HFF-Myc (cell line): ENCODE results near the gene NOS1.
"Not testable (repeated sequence)": the region's sequence is repeated elsewhere in the genome, so short reads cannot be mapped to it uniquely, and the experiment has no call there.

Source experiments
- DNase-seq: peaks from one replicate; pipeline ENCODE4 v3.0.0-alpha.2; 2011; ENCODE audit warnings: low read depth; ENCODE audit errors: extremely low read depth
- H3K4me3 ChIP-seq: replicated peaks from 2 replicates; pipeline ENCODE4 v1.5.1; 2011; ENCODE audit warnings: low read depth, mild to moderate bottlenecking, control low read depth, low read length
- TF ChIP-seq, protein P1 (sequence below): IDR thresholded peaks from 2 replicates; pipeline ENCODE4 v1.5.1; 2012; ENCODE audit warnings: mild to moderate bottlenecking, low read depth, low read length, control low read depth; ENCODE audit errors: missing control alignments

NOS1 gene

GRCh38 chr12:117402363-117402762 is 40.9 kb upstream of the NOS1 start:
- no peak for DNase-seq
- TF ChIP-seq, protein P1, sequence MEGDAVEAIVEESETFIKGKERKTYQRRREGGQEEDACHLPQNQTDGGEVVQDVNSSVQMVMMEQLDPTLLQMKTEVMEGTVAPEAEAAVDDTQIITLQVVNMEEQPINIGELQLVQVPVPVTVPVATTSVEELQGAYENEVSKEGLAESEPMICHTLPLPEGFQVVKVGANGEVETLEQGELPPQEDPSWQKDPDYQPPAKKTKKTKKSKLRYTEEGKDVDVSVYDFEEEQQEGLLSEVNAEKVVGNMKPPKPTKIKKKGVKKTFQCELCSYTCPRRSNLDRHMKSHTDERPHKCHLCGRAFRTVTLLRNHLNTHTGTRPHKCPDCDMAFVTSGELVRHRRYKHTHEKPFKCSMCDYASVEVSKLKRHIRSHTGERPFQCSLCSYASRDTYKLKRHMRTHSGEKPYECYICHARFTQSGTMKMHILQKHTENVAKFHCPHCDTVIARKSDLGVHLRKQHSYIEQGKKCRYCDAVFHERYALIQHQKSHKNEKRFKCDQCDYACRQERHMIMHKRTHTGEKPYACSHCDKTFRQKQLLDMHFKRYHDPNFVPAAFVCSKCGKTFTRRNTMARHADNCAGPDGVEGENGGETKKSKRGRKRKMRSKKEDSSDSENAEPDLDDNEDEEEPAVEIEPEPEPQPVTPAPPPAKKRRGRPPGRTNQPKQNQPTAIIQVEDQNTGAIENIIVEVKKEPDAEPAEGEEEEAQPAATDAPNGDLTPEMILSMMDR = no peak
- H3K4me3 ChIP-seq = no peak overlapping the region

- TF ChIP-seq, protein P1 = no peak
- DNase-seq = no peak
- no peak overlapping the region for H3K4me3 ChIP-seq
These were observed 39.5 kb upstream of the NOS1 start for GRCh38 chr12:117400912-117401311.

DNA sequence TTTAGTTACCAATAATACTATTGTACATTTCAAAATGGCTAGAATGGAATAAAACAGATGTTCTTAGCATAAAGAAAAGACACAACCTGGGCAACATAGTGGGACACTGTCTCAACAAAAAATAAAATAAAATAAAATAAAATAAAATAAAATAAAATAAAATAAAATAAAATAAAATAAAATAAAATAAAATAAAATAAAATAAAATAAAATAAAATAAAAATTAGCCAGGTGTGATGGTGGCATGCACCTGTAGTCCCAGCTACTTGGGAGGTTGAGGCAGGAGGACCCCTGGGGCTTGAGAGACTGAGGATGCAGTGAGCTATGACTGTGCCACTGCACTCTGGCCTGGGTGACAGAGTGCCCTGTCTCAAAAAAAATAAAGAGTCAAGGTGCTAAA is 37.1 kb upstream of the NOS1 start:
- DNase-seq, H3K4me3 ChIP-seq: not testable (repeated sequence)

- TF ChIP-seq, protein P1 = no peak
- DNase-seq = no peak
These were observed 34.3 kb upstream of the NOS1 start for GRCh38 chr12:117395766-117396165.

DNA sequence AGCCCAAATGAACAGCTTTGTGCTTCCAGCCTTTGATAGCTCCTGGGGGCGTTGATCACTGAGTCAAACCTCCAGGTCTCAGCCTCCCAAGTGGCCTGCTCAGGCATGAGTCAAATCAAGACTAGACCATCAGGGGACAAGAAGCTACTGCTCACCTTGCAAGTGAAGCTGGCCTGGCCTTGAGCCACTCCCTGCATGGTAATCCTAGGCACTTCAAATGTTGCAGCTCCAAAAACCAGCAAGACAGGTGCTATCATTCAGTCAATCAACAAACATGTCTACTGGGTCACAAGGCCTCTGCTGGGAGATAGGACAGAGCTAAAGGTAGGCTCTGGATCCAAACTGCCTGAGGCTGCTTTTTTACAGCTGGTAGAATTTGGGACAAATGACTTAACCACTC is 33.1 kb upstream of the NOS1 start:
- no peak for DNase-seq
- H3K4me3 ChIP-seq = no peak overlapping the region
- TF ChIP-seq, protein P1 = no peak

More at GRCh38 chr12:117395766-117396165, 34.3 kb upstream of the NOS1 start:
- no peak overlapping the region for H3K4me3 ChIP-seq

GRCh38 chr12:117393656-117394055 is 32.2 kb upstream of the NOS1 start:
- no peak overlapping the region for H3K4me3 ChIP-seq
- TF ChIP-seq, protein P1 = no peak
- DNase-seq = no peak

DNA sequence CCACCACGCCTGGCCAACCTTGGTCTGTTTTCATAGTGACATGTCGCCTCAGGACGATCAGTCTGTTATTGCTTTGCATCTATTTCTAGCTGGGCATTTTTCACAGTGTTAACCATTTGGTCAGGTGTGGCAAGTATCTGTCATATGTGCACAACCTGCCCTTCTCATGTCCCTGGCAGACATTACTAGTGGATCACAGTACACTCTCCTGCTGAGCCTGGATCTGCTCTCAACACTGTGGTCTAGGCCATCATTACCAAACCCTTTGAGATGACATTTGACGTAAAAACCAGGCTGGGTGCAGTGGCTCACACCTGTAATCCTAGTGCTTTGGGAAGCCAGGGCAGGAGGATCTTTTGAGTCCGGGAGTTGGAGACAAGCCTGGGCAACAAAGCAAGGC is 29.4 kb upstream of the NOS1 start:
- H3K4me3 ChIP-seq = no peak overlapping the region
- TF ChIP-seq, protein P1 = no peak
- DNase-seq = no peak
